CD4-positive, alpha-beta T cell treated with Interleukin-4 for 4 hours (primary cell): ENCODE data around the gene EFCAB13.

Experiments used
- DNase-seq: peaks from one replicate; pipeline ENCODE4 v3.0.0-alpha.2; 2020

The EFCAB13 gene, protein sequence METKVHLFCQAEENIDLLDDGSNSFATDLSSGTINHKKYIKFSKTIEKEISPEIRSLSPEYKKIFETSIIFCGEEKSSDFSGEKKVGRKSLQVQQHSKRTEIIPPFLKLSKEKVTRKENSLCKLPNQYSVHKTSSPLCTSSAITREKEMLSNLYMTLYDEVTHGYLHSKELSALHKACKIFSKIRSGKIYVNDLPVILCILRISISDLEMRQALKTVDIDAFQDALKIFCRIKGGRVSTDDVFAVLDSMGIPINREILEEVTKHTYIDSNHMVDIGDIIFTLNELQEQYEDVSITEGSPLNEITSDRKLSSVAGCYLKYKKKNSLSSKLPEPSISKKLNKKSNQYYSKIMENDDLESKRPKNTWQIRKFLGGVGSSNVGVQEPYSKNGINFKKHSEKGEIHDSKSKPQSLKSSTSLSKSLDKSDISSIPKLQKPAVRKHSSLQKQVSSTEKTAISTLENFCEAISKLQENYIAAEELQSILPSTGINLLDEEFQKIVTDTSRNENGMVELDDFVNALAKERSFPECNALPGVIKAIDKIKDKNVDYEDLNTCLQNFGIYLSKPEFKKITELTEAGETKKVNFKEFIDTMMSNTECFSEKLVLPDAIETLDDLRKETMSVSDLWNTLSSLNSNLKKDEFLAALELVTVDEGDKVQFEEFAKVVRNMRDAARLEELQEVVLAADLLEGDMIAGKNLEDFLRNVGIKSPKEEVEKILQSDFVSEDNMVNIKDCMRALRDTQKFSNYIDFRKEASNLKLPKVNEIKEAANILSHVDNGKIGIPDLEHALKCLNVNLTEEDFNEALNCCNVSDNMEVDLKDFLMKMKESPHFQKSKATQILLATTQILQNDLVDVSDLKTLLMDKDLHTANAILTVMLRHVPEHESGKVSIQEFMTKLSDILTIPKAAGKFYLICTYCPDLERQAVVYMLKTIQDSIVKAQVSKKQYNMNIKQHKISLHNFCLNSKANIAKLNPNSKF

DNA sequence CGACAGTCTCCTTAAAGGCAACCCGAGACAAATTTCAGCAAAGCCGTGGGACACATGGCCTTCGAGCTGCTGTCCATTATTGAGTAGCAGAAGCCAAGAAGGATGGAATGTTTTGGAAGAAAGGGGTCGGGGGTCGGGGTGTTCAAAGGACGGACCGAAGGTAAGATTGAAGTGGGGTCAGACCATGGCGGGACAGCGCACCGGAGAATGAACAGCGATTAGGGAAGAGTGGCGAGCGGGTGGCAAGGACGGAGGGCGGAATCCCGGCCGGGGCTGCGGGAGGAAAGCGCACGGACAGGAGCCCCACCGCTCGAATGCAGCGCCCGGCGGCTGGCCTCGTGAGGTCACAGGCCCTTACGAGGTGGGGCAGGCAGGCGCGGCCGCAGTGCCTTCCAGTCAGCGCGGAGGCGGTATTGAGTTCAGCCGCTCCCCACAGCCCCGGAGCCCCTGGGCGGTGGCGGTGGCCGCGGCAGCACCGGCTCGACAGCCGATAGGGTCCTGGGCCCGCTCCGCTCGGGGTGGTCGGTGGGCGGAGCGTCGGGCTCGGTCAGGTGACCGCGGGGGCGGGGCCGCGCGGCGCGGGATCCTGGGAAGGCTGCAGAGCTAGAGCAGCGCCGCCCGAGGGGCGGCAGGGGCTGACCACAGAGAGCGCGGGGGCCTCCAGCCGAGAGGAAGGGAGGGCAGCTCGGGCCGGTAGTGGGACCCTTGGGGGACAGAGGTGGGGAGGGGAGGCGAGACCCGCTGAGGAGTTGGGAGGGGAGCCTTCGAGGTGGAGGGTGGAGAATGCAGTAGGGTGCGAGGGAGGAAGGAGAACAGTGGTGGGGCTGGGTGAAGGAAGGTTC is at the start of gene EFCAB13:
TSS of gene EFCAB13 (plus strand) at position 574 of the 842 bp plus-strand sequence. CDS start 4,399 bp downstream, outside the sequence.
- DNase-seq: peak; percentile 63

DNA sequence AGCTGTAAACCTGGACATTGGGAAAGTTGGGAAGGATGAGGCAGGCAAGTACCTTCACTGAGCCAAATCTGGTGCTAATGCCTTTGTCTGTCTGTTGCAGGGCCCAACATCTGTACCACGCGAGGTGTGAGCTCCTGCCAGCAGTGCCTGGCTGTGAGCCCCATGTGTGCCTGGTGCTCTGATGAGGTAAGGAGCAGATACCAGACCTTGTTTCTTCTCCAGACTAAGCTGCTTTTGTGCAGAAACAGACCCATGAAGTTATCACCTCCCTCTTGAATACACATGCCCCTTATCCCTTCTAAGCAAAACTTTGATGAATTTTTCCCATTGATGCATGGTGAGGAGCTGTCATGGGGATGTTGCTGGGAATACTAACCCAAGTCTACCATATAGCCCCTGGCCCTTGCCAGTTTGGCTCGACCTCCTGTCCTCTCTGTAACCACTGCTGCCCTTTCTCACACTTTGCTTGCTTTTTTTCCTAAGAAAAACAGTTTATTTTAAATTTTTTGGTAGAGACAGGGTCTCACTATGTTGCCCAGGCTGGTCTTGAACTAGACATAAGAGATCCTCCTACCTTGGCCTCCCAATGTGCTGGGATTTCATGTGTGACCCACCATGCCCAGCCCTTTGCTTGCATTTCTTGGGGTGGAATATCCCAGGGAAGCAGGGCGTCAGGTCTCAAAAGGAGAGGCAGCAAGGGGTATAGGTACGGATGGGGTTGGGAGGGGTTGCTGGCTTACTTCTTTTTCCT is 49.3 kb upstream of the EFCAB13 start:
- no peak for DNase-seq

DNA sequence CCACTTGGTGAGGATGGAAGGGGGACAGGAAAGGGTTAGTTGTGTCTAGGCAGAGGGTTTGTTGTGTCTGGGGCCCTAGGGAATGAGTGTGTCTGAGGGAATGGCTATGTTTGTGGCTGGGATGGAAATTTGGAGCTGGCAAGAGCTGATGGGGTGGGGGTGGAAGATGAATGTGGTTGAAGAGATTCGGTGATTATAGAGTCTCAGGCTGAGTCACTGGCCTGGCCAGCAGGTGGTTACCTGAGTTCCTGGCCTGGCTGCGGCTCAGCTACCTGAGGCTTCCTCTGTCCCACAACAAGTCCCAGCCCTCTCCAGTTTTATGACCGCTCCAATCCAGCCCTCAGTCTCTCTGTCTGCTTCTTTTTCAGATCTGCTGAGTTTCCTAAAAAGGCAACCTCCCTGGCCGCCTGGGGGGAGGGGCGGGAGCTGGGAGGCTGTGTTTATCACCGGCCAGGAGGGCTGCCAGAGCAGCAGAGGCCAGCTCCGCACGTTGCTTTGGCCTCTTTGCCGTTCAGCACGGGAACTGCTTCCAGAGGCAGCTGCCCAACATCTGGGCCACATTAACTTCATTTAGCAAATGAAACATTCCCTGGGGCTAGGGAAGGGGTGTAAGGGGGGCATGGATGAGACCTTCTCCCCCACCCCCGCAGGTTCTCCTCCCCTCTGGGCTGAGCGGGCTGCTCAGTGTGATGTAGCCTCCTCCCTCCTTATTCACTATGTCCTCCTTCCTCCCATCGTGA is 48.3 kb upstream of the EFCAB13 start:
- no peak for DNase-seq

DNA sequence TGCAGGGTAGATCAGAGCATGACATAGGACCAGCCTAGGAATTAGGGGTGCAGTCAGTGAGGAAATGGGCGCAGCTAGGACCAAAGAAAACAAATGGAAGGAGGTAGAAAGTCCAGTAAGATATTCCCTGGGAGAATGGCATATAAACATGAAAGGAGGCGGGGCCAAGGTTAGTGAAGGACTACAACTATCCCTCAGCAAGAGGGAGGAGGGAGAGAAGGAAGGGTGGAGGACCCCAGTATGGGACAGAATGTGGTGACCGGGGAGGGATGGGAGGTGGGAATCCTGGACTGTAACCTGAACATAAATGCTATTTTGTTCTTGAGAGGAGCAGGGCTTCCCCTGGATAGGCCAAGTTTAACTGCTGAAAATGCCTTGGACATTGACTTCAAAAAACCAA is 47.3 kb upstream of the EFCAB13 start:
- DNase-seq: no peak

DNA sequence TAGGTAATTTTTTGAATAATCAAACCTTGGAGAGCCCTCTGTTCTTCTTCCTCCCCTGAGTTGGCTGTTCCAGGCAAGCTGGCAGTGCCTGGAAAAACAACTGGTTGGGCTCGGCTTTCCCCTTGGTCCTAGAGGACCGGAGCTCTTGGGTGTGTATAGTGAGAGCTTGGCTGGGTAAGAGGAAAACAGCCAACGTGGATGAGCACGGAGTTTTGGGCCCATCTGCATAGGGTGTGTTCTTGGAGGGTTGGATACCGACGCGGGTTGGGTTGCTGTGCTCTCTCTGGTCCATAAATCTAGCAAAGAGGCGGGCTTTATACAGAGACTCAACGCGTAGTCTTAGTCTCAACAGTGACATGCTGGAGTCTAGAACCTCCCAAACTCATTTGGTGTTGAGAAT is 46.9 kb upstream of the EFCAB13 start:
- DNase-seq: no peak

DNA sequence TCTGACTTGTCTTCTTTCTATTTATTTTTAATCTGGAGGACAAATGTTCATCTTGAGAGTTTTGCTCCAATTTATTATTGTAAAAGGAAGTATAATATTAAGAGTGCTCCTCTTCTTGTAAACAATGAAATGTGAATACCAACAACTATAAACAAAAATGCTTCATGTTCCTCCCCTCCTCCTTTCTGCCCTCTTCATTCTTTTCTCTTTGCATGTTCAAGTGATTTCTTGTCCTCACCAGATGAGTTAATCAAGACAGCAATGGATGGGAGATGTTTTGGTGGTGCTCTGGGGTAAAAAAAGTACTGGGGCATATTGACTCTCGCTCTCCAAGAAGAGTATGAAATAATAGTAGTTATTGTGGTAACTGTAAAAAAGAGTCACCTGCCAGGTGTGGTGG is 45.8 kb upstream of the EFCAB13 start:
- DNase-seq: no peak

DNA sequence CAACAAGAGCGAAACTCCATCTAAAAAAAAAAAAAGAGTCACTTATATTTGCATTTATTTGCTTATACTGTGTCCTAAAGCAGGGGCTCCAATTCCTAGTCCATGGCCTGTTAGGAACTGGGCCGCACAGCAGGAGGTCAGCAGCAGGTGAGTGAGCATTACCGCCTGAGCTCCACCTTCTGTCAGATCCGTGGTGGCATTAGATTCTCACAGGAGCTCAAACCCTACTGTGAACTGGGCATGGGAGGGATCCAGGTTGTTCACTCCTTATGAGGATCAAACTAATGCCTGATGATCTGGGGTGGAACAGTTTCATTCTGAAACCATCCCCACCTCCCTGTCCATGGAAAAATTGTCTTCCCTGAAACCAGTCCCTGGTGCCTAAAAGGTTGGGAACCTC is 45.2 kb upstream of the EFCAB13 start:
- DNase-seq: no peak

DNA sequence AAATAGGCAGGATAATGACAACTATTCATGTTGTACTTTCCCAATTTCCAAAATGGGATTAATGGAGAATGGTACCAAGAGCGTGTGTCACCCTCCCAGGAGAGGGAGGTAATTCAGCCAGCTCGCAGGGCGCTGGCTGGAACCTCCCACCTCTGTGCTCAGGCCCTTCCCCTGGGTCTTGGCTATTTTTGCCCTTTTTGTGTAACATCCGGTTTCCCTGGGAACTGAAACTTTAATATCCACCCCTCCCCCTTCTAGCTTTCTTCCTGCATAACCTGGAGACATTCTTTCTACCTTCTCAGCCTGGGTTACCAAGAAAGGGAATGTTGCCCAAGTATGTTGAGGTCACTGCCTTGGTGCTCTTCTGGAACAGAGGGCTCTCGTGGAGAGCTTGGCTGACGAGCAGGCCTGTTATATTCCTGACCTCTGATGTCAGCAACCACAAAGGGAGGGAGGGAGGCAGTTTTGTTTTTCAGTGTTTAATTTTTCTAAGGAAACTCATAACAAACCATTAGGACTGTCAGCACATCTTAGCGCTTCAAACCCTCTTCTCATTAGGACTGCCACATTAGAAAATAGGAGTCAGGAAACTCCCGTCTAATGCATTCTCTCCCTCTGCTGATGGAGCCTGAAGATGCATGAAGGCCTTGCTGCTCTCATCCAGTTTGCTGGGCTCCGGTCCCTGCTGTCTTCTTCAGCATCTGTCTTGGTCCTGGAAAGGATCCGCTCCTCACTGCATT is 44.5 kb upstream of the EFCAB13 start:
- no peak for DNase-seq

DNA sequence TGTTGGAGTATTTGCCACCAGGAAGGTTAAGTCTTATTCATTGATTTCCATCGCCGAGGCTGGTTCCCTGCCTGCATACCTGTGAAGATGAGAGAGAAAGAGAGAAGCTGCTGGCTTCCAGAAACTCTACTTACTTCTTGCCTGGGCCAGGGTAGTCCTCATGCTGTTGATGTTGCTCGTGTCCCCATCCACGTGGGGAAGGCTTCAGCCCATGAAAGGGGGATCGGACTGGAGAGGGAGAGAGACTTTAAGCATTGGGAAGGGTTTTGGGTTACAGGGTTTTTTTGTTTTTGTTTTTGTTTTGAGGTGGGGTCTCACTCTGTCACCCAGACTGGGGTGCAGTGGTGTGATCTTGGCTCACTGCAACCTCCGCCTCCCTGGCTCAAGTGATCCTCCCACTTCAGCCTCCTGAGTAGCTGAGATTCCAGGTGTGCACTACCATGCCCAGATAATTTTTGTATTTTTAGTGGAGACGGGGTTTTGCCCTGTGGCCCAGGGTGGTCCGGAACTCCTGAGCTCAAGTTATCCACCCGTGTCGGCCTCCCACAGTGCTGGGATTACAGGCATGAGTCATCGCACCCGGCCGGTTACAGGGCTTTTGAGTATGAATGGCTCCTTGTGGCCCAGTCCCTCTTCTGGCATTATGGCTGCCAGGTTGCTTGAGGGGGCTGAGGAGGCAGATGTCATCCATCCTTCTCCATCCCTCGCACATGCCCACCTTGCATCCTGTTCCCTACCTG is 43.5 kb upstream of the EFCAB13 start:
- no peak for DNase-seq

DNA sequence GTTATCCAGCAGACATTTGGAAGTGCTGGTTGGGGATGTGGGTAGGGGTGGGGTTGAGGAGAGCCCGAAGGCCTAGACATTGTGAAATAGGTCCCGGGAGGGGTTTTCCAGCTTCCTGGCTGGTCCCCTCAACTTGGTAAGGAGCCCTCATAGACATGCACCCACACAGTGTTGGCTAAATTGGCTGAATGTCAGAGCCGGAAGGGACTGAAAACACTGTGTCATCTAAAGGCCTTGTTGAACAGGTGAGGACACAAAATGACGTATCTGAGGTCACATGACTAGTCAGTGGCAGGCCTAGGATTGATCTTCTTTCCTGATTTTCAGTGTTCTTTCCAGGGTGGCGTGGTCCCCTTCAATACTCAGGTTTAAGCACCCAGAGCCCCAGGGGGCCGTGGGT is 42.5 kb upstream of the EFCAB13 start:
- DNase-seq: no peak

DNA sequence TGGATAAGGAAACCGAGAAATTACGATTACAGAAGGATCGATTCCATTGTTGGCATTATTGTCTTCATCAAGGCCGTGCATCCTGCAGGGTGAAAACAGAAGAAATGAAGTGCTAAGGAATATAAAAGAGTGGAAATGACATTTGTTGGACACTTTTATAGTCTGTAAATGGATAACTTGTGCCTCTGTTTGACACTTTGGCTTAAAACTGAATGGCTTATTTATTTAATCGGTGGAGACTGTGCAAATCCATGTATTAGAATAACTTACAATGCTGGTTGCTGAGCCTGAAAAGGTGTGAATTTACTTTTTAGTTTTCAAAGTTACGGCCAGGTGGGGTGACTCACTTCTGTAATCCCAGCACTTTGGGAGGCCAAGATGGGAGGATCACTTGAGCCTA is 38.8 kb upstream of the EFCAB13 start:
- no peak for DNase-seq

DNA sequence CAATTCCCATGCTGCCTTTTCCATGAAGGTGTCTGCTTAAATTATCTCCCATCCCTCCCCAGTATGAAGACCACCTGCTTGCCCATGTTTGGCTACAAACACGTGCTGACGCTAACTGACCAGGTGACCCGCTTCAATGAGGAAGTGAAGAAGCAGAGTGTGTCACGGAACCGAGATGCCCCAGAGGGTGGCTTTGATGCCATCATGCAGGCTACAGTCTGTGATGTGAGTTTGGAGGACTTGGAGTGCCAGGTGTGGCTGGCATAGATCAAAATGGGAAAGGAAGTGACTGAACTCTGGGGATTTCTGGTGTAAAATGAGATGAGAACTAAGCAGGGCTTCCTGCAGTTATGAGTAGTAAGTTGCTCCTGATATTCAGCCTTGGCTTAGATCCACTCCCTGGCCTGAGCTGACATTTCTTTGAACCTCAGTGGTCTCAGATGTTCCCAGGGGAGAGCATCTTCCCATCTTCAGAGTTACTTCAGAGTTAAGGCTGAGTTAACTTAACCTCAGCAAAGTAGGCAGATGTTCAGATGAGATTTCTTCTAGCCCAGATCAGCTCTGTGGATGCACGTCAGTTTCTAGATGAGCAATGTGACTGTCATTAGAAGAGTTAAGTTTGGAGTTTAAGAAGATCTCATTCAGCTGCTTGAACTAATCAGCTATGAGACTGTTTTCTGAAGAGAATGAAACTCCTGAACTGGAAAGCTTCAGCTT is 37.4 kb upstream of the EFCAB13 start:
- no peak for DNase-seq

DNA sequence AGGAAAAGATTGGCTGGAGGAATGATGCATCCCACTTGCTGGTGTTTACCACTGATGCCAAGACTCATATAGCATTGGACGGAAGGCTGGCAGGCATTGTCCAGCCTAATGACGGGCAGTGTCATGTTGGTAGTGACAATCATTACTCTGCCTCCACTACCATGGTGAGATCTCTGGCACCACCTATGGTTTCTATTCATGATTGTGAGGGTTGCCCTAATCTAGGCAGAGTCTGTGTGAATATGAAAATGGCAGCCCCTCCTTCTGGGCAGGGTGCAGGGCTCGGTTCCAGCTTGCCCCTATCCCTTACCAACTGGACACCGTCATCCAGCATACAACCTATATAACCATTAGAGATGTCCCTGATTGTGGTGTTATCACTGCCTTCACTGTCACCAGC is 36.7 kb upstream of the EFCAB13 start:
- no peak for DNase-seq

DNA sequence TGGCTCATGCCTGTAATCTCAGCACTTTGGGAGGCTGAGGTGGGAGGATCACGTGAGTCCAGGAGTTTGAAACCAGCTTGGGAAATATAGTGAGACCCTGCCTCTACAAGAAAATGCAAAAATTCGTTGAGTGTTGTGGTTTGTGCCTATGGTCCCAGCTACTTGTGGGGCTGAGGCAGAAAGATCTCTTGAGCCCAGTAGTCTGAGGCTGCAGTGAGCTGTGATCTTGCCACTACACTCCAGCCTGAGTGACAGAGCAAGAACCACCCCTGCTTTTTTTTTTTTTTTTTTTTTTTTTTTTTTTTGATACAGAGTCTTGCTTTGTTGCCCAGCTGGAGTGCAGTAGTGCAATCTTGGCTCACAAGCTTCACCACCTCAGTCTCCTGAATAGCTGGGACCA is 36.1 kb upstream of the EFCAB13 start:
- DNase-seq: no peak

DNA sequence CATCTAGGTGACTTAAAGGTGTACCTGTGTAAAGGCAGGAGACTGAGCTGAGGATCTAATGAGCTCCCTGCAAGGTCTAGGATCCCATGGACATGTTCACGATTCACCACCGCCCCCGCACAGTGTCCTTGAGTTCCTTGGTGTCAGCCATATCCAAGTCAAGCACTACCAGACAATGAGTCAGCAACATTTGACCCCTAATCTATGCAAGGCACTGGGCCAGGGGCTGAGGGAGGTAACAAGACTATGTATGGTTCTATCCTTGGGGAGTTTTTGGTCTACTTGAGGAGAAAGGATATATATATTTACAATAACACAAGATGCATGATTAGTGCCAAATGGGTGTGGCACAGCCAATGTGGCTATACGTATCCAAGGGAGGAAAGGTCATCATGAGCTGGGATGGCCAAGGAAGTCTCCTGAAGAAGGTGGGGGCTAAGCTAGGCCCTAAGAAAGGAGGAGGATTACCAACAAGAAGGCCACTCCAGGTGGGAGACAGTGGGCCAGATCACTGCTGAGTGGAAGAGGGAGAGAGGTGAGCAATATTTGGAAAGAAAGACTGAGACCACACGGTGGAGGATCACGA is 35.1 kb upstream of the EFCAB13 start:
- DNase-seq: no peak

DNA sequence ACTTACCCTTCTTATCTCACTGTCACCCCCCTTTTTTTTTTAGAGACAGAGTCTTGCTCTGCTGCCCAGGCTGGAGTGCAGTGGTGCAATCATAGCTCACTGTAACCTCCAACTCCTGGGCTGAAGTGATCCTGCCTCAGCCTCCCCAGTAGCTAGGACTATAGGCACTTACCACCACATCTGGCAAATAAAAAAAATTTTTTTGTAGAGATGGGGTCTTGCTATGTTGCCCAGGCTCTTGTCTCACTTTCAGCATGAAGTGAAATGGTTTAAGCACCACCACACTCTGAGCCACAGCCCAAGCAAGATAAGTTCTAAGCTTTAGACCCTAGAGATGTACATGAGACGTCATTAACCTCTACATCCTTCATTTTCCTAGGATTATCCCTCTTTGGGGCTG is 34.5 kb upstream of the EFCAB13 start:
- no peak for DNase-seq

DNA sequence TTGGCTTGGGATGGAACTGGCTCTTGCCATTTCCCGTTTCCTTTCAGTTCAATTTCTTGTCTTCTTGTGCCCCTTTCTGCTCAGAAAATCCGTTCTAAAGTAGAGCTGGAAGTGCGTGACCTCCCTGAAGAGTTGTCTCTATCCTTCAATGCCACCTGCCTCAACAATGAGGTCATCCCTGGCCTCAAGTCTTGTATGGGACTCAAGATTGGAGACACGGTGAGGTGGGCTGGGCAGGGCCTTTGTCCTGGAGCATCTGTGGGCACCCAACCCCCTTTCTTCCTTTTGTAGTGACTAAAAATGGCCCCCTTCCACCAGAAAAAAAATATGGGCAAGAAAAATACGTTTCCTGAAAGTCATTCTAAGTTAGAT is 32.9 kb upstream of the EFCAB13 start:
- DNase-seq: no peak

DNA sequence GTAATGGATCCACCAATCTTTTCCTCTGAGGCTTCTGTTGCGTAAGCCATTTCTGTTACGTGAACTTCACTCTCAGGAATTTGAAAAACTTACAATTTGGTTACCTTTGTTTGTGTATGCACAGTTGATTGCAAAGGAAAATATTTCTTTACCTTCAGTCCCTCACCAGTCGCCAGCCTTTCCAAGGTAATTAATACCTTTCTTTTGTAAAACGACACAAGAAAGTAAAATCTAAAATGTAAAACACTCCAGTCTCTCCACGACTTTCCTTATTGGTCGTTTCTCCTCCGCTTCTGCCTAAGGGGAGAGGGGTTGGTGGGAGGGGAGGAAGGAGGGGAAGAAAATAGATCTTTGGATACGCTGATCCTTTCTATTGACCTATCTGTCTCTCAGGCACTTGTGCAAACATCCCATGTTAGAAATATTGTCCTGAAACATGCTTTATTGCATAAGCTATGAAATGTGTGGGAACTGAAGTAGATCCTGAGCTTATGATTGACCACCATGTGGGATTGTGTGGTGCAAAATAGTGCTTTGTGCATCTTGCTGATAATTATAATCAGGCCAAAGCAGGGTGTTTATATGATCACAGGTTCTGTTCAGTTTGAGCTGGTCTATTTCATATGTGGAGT is 32.4 kb upstream of the EFCAB13 start:
- no peak for DNase-seq
